GM18520 (cell line): Measurements from ENCODE around the gene ATP1A1.
A peak's percentile ranks its signal among the peaks of the same experiment; 100 is the strongest.

Source experiments
- ATAC-seq: cut with Tn5 transposase; IDR thresholded peaks from one replicate; pipeline ENCODE4 v1.9.1; 2021; ENCODE audit not compliant: unreplicated experiment

ATP1A1 gene

DNA sequence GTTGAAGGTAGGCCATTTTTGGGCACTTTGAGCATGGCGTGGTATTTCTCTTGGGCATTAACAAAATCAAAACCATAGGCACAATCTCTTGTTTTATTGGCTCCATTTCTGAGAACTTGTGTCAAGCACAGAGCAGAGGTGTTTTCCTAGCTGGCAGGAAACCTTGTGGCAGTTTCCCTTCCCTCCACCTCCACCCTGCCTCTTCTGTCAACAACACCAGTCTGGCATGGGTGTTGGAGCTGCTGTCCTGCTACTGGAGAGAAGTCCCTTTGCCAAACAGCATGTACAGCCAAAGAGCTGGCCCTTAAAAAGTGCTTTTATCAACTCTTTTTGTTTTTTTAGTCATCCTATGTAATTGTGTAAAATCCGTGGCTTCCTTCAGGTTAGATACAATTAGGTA, 16.0 kb downstream of the ATP1A1 start:
- ATAC-seq: no peak

DNA sequence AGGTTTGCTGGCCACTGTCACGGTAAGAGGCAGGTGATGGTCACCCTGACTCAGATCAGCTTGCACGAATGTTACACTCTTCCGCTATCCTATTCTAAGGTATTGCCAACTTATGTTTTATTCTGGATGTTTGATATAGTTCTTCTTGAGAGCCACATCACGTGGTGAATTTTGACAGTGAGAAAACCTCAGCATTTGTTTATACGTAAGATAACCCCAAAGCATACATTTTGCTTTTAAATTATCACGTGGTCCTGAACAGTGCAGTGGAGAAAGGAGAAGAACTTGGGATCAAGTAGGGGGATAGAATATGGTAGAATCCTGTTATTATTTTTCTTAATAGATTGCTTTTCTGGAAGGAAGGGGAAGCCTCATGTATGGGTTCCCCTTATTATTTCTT, 16.6 kb downstream of the ATP1A1 start:
- no peak for ATAC-seq

DNA sequence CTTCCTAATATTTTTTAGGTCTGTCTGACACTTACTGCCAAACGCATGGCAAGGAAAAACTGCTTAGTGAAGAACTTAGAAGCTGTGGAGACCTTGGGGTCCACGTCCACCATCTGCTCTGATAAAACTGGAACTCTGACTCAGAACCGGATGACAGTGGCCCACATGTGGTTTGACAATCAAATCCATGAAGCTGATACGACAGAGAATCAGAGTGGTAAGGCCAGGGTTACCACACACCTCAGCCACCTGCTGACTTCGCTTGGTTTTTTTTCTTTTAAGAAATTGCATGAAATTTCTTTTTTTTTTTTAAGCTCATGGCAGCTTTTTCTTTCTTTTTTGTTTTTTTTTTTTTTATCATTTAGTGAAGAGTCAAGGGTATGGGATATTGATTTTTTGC, 17.2 kb downstream of the ATP1A1 start:
- peak; percentile 77 for ATAC-seq

DNA sequence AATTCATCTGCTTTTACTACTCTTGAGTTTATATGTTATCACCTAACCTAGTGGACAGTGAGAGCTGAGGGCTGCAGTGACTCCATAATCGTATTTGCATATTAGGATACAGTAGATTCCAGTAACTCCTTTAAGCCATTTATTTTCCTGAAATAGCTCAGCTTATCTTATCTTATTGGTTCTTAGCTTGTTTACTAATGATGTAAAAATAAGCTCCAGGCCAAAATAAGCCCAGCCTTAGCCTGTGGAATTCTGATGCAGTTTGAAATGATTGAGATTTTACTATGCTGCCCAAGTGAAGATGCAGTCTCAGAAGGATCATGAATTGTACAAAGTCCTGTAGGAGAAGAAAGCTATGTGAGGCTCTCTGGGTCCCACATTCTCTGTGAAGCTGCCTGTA, 18.1 kb downstream of the ATP1A1 start:
- ATAC-seq: no peak

GRCh38 chr1:116392717-116393404, 19.8 kb downstream of the ATP1A1 start:
- ATAC-seq: no peak

DNA sequence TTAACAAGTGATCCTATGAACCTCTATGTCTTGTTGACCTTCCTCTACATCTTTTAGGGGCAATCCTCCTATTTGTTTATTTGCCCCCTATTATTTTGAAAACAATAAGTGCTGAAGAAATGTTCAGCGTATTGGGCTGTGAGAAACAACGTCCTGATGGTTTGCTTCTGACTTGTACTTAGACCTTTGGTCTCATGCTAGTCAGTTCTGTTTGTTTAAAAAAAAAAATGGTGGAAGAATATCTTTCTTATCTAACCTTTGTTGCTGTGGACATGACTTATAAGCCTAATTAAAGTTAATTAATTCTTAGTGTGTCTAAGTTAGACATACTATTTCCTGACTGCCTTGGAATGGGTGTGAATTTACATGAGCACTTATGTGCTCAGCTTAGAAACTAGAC, 20.7 kb downstream of the ATP1A1 start:
- ATAC-seq: no peak

DNA sequence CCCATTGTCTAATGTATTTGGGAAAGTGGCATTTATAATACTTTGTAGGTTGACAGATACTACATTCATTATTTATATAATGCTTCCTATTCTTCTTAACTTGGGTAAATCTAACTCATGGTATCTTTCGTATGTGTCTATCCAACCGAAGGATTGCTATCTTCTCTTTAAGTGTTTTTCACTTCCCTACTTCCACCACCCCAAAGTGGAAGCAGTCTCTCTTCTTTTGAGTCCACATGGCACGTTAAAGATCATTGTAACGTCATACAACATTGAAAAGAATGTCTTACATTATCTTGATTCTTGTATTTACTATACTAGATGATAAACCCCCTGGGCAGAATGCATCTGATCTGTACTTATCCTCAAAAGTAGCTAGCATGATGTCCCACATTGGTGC, 21.2 kb downstream of the ATP1A1 start:
- ATAC-seq: no peak

- no peak for ATAC-seq
Observed at GRCh38 chr1:116396769-116397168, 23.7 kb downstream of the ATP1A1 start.

- ATAC-seq: no peak
Observed at GRCh38 chr1:116397728-116398127, 24.7 kb downstream of the ATP1A1 start.

- no peak for ATAC-seq
Observed at GRCh38 chr1:116400780-116401179, 27.7 kb downstream of the ATP1A1 start.

GRCh38 chr1:116401646-116402176, 28.7 kb downstream of the ATP1A1 start:
- ATAC-seq: no peak

DNA sequence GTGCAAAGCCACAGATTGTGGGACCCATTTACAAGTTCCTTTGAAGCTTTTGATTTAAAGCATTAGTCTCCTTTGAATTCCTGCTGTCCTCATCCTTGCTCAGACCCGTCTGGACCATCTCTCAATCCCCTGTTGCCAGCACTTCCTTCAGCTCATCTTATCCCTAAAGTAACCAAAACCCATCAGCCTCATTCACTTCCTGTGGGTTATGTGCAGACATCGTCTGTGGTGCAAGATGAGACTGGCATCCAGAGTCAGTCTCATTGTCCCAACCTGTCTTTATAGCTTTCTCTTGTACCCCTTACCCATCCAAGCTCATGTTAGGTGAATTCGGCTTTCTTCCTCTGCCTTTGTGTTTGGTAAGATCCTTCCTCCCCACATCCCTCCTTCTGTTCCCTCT, 29.3 kb downstream of the ATP1A1 start:
- no peak for ATAC-seq

GRCh38 chr1:116403496-116404136, 30.6 kb downstream of the ATP1A1 start:
- no peak for ATAC-seq

GRCh38 chr1:116404699-116405098, 31.7 kb downstream of the ATP1A1 start:
- ATAC-seq: no peak

- ATAC-seq: no peak
Observed at GRCh38 chr1:116405241-116406135, 32.4 kb downstream of the ATP1A1 start.

DNA sequence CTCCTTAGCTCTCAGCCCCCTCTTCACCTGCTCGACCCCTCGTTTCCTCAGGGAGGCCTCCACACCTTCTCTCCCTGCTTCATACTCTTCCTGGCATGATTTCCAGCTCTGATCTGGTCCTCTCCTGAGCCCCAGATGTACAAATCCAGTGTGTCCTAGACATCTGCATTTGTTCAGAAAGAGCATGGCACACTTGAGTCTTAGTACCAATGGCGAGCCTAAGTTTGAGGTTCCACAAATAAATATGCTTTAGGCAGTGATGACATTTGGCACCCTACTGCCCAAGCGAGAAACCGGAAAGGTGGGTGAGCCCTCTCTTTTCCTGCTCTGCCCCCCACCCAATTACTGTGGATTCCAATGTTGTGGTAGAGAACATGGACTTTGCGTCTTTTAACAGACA, 34.0 kb downstream of the ATP1A1 start:
- no peak for ATAC-seq

DNA sequence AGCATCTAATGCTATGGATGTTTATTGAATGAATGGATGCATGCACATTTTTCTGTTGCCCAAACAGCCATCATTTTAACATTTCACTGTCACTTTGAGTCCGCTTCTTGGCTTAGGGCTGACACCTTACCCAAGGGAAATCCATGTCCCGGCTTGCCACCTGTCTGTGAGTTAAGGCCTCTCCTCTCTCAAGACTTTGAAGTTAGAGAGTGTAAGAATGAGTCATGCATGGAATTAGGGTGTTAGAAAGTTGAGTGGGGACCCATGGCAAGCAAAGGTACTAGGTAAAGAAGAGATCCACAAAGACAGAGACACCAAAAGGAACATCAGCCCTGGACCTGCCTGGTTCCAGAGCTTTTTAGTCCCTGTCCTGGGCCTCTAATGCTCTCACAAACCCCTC, 35.1 kb downstream of the ATP1A1 start:
- no peak for ATAC-seq

DNA sequence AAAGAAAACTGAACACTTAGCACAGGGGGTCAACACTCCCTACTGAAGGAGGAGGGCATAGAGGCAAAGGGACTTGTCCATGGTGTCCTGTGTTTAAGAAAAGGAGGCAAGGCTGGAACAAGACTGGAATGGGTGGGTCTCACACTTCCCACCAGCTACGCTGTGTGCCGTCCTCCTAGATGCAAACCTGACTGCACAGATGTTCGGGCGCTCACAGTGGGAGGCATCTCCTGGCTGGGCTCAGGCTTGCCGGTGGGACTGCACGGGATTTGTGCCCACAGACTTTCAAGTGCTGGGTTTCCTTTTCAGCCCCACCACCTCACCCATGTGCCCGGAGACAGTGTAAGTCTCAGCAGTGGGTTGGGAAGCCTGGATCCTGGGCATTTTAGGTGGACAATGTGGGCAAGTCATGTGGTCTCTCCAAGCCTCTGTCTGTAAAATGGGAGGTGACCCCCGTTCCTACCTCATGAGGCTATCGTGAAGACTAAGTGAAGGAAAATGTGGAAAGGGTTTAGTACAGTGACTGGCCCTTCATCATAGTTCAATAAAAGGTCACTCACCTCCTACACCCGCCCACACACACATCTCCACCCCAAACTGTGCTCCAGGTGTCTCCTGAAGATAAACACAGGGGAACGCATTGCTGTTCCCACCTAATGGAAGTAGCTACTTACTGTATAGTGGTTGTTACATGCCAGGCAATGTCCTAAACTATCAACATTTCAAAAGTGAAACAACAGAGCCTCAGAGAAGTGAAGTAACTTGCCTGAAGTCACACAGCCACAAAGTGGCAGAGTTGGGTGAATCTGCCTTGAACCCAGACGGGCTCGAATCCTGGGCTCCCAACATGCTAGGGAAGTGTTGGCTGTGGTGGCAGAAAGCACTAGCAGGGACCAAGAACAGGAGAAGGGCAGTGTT, 36.0 kb downstream of the ATP1A1 start:
- no peak for ATAC-seq

- ATAC-seq: no peak
Observed at GRCh38 chr1:116409751-116410191, 36.7 kb downstream of the ATP1A1 start.

DNA sequence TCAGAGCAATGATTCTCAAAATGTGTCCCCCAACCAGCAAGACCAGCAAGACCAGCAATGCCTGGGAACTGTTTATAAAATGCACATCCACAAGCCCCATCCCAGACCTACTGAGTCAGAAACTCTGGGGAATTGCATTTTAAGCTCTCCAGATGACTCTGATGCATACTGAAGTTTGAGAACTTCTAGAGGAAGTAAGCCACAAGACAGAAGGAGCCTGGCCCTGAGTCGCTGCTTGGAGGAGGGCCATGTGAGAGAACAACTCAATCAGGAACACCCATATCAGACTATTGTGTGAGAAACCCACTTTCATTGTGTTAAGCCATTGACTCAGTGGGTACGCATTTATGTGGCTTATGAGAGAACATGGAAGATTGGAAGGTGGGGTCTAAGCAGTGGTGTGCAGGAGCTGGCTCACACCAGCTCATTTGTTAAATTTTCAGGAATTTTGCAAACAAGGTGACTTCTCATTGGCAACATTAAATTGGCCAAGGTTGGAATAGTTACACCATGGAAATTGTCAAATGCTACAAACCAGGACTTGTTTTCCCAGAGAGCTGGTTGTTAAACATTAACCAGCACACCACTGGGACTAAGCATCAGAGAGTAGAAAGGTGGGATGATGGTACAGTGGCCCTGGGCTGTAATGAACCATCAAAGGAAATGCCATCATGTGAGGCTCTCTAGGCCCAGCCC, 38.9 kb downstream of the ATP1A1 start:
- ATAC-seq: no peak
